Stimulated activated CD8-positive, alpha-beta memory T cell treated with anti-CD3 and anti-CD28 coated beads, Interleukin-4, amount 100 ng/mL, for 4 hours (primary cell): ENCODE results near the gene MED6.
A peak's percentile ranks its signal among the peaks of the same experiment; 100 is the strongest.

Experiments
- DNase-seq, 2 donors: peaks; one replicate each; pipeline ENCODE4 v3.0.0-alpha.2; 2020; ENCODE audit warnings: low read depth in 2 of 2, low spot score in 1 of 2

Gene MED6, protein sequence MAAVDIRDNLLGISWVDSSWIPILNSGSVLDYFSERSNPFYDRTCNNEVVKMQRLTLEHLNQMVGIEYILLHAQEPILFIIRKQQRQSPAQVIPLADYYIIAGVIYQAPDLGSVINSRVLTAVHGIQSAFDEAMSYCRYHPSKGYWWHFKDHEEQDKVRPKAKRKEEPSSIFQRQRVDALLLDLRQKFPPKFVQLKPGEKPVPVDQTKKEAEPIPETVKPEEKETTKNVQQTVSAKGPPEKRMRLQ

DNA sequence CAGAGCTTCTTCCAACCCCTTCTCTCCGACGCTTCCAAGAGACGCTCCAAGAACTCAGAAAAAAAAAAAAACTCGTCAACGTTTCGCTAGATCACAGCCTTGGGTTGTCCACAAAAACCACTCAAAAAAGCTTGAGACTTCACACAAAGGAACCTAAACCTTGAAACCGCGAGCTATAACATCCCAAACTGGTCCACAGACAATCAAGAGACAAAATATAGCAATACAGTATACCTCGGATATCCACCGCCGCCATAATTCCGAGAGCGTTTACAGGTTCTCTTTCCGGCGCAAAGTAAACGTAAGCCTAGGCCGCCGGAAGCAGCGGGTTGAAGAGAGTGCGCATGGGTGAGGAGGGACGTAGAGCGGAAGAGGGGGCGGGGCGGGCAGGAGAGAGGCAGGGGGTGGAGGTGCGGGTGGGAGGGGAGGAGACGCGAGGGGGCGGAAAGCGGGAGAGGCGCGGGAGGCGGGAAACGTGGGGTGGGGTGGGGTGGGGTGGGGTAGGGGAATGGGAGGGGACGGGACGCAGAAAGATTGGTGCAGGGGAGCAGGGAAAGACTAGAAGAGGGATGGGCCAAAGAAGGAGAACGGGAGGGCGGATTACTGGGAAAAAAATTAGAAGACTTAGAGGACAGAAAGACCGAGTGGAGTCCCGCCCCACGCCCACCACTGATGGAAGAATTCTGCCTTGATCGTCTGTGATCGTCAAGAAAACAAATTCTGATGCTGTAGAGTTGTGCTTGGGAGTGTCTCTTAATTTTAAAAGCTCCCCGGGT is at the start of gene MED6:
MED6 (minus strand) TSS at position 274 of the 776 bp plus-strand sequence; CDS start at position 256, 18 bp downstream.
- peak; percentile 80 to 88 for DNase-seq

DNA sequence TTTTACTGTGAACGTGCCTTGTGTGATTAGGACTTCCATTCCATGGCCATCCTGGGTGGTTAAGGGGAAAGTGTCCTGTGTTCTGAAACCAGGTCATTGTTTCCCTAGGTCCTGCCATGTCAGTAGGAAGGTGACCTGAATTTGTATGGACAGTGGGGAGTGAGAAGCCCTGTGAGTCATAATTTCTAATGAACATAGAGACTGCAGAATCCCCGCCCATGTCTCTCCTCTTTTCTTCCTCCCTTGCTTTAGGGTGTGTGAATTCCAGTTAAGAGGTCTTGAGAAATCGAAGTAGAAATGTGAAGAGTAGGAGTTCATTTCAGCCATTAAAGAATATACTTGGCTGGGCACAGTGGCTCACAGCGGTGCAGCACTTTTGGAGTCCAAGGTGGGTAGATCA is 49.3 kb upstream of the MED6 start:
- no peak for DNase-seq

DNA sequence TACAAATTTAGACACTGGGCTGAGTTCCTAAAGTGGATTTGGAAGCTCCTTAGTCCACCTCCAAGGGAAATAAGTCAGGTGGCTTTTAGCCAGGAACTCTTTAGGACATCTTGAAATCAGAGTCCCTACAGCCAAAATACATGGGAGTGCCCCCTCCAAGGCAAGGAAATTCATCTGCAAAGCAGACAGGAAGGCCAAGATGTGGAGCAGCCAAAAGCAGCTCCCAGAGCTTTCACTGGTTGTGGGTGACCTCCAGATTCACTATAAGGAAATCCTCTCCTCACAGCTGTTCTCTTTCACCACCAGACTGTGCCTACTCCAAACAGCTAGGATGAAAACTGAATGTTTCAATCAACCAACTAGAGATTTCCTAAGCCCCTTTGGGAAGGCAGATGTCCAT is 47.9 kb upstream of the MED6 start:
- DNase-seq: no peak

DNA sequence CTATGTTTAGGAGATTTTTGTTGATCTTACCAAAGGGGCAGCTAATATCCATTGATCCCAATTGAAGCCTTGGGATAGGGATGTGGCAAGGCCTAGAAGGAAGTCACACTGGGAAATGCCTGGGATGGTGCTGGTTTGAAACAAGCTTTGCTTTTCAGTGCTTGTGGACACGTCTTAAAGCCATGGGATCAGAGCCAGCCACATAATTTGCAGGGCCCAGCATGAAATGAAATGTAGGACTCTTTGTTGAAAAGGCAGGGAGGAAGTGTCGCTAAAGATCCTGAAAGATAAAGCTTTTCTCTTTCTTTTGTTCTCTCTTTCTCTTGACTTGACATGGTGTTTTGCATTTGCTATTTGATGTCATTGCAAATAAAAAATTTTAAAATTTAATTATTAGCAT is 46.2 kb upstream of the MED6 start:
- DNase-seq: no peak

DNA sequence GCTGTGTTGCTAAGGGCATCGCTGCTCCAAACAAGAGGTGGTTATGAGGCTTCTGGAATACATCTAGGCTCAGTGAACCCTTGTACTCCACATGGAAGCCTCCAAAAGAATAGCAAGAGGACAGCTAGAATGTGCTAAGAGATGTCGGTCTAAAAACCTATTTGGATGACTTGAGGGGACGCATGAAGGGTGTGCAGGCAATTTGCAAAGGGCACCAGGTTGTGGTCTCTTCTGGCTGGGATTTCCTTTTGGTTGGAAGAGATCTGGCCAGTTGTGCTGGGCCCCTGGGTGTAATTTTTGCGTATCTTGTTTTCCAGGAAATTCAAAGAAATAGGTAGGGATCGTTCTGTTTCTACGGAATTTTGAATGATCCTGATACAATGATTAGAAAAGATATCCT is 45.4 kb upstream of the MED6 start:
- DNase-seq: no peak

DNA sequence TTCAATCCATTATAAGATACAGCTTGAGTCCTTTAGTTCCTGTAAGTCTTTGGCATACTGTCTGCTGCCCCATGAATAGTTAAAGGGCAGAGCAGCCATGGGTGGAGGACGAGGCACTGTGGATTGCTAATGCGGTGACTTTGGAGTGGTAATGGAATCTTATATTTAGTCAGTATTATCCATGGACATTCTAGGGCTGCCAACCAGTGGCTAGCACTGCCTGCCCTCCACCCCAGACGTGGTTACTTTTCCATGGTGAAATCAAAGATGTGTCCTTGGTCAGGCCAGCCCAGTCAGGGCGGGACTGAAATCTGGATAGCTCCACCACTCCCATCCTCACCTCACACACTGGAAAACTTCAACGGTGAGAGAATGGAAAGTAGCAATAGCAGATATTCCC is 43.5 kb upstream of the MED6 start:
- no peak for DNase-seq

DNA sequence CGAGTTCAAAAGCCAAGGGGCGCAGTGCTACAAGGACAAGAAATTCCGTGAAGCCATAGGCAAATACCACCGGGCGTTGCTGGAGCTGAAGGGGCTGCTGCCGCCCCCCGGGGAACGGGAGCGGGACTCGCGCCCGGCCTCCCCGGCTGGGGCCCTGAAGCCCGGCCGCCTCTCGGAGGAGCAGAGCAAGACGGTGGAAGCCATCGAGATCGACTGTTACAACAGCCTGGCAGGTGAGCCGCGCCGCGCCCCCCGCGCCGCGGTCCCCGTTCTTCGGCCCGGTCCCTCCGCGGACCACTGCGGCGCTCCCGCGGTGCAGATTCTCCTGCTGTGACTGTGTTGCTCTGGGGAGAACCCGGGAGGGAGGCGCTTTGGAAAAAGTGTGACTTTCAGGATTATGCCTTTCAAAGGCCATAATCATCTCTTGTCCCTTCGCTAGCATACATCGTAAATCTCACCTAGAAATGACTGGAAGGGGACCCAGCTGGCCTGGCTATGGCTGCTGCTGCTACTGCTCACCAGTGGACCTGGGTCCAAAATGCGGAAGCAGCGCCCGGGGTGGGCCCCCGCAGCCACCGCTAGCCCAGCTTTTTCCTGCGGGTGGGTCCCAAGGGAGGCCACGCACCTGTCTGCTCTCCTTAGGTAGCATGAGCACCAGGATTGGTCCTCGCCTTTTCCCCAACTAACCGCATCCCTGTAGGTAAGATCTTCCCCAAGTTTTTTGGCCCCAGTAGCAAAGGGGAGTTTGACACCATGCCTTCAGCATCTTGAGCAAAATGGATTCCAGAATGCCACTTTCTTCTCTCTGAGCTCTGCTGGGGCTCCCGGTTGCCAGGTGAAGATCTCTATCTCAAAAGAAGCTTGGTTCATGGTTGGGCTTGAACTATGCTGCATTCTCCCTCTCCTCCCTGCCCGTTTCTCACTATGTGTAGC is 42.1 kb upstream of the MED6 start:
- no peak for DNase-seq

DNA sequence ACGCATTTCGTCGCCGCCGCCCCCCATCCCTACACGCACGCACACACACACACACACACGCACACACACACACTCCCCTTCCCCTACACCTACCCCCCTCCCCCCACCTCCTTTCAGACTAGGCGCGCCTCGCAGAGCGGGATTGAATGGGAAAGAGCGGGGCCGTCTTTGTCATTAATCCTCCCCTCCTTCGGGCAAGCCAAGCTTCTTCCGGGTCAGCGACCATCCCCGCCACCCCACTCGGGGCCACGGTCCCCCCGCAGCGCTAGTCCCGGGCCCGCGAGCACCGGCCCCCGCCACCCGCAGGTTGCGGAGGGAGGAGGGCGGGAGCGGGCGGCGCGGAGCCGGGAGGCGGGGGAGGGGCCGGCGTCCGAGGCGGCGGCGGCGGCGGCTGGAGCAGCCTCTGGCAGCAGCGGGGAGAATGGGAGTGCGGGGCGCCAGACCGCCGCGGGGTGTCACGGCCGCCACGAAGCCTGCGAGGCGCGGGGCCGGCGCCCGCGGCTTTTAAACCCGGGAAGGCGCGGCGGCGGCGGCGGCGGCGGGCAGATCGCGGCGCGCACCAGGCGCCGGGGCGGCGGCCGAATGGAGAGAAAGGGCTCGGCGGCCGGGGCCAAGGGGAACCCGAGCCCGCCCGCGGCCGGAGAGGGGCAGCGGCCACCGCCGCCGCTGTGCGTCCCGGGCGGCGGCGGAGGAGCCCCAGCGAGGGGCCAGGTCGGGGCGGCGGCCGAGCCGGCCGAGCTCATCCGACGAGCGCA is 41.3 kb upstream of the MED6 start, which contains the start of gene TTC9:
TTC9 (plus strand) TSS at position 369 of the 755 bp plus-strand sequence; CDS start at position 583, 214 bp downstream.
- no peak for DNase-seq

DNA sequence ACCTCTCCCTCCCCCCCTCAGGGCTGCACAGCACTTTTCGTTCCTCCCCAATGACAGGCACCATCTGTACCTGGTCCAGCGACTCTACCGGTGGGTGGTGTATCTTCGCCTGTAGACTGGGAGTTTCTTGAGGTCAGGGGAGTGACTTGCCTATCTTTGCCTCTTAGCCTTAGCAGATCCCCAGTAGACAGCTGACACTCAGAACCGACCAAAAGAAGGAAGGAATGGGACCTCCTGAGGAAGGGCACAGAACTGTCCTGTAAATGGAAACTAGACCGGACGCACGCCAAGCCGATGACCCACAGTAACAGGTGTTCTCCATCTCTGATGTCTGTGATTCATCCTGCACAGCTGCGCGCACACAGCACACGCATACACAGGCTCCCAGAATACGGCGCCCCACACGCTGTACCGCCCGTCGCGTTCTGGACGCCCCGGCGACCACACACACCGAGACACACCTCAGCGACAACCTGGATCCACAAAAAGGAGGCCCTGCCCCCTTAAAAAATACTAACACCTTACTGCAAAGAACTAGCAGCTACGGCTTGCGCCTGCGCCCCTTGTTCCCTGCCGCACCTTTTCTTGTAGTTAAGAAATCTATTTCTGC is 40.6 kb upstream of the MED6 start:
- DNase-seq: no peak

DNA sequence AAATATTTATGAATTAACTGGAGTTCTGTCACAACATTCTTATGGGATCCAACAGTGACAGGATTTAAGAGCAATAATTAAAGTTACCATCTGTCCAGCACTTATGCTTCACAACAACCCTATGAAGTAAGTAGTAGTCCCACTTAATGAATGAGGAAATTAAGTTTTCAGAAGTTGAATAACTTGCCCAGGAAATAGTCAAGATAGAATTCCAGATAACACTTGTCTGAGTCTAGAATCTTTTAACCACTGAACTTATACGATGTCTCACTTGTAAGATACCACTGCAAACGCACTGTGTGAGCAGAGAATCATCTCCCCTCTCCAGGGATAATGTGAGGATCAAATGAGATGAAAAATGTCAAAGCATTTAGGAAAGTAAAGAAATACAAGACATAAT is 38.0 kb upstream of the MED6 start:
- DNase-seq: no peak

DNA sequence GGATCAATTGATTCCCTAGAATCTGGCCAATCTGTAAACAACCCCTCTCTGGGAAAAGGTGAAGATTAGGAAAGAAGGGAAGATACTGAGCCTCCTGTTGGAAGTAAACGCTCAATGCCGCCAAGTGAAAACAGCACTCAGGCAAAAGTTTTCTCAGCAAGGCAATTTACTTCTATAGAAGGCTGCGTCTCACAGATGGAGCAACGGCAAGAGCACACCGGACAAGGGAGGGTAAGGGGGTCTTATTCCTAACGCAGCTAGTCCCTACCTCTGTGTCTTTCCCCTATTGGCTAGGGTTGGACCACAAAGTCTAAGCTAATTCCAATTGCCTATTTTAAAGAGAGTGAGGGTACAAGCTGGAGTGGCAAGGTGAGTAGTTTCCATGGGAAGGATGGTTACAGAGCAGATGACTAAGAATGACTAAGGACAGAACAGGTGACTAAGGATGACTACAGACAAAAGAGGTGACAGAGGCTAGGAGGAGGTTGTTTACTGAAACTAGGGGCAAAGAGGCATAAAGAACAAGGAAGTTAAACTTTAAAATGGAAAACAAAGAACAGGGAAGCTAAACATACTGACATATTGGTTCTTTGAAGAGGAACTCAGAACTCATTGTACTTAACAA is 35.6 kb upstream of the MED6 start:
- DNase-seq: no peak

DNA sequence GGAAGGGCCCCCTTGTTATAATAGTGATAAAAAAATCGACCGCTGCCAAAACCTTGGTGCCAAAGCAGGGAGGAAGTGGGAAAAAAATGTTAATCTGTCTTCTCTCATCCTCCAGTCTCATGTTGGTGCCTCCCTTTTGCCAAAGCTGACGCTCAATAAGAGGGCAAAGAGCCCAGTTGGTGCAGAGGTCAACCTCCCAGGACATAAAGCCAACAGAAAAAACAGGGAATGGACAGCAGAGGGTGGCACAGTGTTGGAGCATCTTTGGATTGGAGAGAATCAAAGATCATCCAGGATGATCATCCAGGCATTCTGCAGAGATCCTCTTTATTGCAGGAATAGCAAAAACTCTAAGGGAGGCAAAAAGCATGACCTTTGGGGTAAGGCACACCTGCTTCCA is 31.5 kb upstream of the MED6 start:
- no peak for DNase-seq

DNA sequence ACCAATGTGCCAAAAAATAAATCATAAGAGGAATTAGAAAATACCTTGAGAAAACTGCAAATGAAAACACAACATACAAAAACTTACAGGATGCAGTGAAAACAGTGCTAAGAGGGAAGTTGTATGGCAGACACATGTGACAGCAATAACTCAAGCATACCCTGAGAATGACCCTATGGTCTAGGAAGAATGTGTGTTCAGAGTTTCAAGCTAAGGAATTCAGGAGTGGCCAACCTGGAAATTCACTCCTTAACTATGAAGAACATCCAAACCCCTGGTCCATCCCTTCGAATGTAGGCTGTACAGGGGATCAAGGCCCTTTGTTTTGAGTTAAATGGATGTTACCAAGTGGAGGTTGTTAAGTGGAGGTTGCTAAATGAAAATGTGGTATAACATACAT is 24.5 kb upstream of the MED6 start:
- no peak for DNase-seq

DNA sequence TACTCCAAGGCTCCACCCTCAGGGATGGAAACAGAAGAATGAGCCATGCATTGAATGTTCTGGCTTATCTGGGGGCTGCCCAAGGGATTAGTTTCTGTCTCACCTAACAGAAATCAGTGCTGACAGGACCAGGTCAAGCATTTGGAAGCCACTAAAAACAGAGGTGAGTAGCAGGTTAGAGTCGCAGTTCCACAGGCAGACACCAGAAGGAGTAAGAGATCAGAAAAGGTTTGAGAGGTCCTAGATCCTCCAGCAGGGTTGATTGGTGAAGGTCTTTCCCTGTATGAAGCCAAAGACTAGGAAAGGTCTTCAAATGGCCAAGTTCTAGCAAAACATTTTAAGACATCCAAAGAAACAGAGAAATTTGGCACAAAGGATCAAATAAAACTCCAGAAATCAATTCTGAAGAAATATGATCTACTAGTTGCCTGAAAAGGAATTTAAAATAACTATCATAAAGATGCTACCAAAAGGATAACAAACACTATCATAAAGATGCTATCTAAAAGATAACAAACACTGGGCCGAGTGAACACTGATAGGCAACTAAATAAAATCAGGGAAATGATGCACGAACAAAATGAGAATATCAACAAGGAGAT is 21.8 kb upstream of the MED6 start:
- peak in 1 of 2 donors; percentile 28 for DNase-seq

DNA sequence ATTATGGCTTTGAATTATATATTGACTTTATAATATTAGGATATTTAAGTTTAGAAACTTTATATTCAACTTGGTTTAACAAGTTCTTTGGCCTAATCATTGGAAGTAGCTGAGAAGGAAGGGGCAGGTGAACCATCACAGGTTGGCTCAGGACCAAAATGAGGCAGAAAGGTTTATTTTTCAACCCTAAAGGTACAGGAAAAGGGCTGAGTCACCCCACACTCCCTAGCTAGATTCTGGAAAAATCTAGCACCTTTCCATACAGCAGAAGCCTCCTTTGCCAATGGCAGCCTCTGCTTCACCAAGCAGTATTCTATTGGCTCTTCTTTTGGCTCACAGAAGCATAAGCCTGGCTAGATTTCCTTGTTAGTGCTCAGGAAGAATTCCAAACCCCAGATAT is 19.3 kb upstream of the MED6 start:
- DNase-seq: no peak

DNA sequence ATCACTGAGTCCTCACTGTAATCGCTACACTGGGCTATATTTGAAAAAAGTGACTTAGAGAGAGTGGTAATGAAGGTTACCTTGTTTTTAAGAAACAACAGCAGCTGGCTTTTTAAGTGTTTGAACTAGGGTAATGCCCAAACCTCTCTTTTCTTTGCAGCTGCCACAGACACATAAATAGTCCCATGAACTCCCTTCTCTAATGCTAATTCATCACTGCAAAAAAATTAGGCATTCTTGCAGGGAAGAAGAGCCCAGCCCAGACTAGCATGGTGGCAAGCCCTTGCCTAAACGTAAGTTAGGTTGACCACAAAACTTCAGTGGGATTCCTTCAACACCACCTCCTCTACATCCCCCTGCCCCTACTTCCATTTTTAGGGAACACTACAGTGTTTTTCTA is 17.9 kb upstream of the MED6 start:
- no peak for DNase-seq

DNA sequence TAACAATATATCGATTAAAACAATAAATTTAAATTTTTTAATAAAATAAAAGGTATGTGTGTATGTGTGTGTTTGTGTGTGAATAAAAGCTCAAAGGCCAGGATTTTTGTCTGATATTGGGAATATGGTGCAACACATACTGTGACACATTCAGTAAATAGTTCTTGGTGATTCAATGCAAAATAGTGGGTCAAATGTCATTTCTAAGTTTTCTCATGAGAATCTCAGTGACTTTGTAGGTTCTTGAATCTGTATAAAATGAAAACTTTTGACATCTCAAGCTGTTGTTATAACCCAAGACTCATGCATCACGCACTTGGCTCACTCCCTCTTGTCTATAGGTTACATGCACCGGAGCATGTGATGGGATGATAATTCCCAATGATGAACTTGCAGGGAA is 16.2 kb upstream of the MED6 start:
- DNase-seq: no peak

DNA sequence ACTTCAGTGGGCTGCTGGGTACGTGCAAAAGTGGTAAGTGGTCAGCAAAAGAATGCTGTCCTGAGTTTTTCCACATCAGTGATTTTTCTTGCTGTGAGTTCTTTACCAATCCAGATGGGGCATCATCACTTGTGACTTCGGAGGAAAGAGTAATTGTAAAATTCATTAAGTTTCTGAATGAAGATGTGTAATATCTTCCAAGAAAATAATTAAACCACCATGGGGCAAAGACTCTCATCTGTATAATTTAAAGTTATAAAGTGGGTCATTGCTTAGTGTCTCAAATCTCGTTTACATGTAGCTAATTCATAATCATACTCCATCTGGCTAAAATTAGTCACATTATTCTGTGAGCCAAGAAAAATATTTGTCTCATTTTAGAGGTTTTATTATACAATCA is 10.8 kb upstream of the MED6 start:
- DNase-seq: no peak

DNA sequence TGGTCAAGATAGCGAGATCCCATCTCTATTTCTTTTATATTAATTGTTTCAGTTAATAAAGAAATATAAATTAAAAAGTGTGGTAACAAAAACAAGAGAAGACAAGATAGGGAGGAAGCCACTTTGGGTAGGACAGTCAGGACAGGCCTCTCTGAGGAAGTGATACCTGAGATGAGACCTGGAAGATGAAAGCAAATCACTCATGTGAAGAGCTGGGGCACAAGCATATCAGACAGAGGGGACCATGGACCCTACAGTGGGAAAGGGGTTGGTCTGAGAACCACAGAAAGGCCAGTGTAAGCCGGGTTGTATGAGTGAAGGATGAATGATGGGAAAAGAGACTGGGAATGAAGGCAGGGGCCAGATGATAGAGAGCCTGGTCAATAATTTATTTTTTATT is 1.8 kb upstream of the MED6 start:
- DNase-seq: no peak

DNA sequence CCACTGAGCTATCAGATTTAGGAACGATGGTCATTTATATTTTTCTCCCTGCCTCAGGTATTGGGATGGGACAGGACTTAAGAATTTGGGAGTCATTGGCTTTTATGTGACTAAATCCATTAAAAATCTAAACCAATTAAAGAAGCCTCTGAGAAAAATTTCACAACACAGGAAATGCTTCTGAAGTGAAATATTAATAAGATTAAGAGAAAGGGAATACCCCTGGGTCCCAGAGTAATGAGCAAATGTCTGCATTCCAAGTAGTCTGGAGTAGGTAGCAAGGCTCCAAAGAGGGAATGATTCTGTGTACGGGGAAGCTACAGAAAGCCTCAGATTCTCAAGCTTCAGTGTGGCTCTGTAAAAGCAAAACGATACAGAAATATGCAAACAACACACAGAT is 707 bp upstream of the MED6 start:
- no peak for DNase-seq
